Measurements from ENCODE around the gene ZNF618. TPM values are rescaled to one million over a fixed set of nuclear protein-coding genes. Genes with fewer than 3 reads are reported as not detected.
A peak's percentile ranks its signal among the peaks of the same experiment; 100 is the strongest.

The ZNF618 gene
- total and polyA plus RNA-seq, 2 experiments from 2014 or later = 20.0 to 26.0 TPM

- no peaks in the 10 kb centered on the region for H3K27me3 ChIP-seq
- no peak for TF ChIP-seq CTCF (IDR thresholded peaks at IDR 0.05; ENCODE audit: low read depth, low read length)
- H3K4me3 ChIP-seq = no peak overlapping the region
- H3K27ac ChIP-seq = no peak overlapping the region
- no peak for DNase-seq (ENCODE audit: low read depth in 1 of 2, low spot score in 1 of 2)
- H3K36me3 ChIP-seq = peaks cover 7% of the 10 kb centered on the region
- H3K4me1 ChIP-seq (ENCODE audit: low read depth) = no peaks in the 10 kb centered on the region
- H3K9me3 ChIP-seq (ENCODE audit: low read depth) = no peaks in the 10 kb centered on the region
Measured at GRCh38 chr9:113988385-113989016, 112.4 kb downstream of the ZNF618 start.

- H3K9me3 ChIP-seq (ENCODE audit: low read depth) = no peaks in the 10 kb centered on the region
- no peaks in the 10 kb centered on the region for H3K27me3 ChIP-seq
- no peaks in the 10 kb centered on the region for H3K4me1 ChIP-seq (ENCODE audit: low read depth)
- H3K4me3 ChIP-seq = no peak overlapping the region
- peaks cover 7% of the 10 kb centered on the region for H3K36me3 ChIP-seq
- DNase-seq (ENCODE audit: low read depth in 1 of 2, low spot score in 1 of 2) = peak in 1 of 2 donors; percentile 67
- no peak overlapping the region for H3K27ac ChIP-seq
- TF ChIP-seq CTCF (IDR thresholded peaks at IDR 0.05; ENCODE audit: low read depth, low read length) = no peak
Measured at GRCh38 chr9:113989017-113989713, 113.1 kb downstream of the ZNF618 start.

- Histone ChIP-seq H3K27me3 (no peaks in the 10 kb centered on the region), H3K9me3 (ENCODE audit: low read depth) (no peaks in the 10 kb centered on the region), H3K36me3 (peaks cover 7% of the 10 kb centered on the region), H3K4me3 (no peak overlapping the region), H3K4me1 (ENCODE audit: low read depth) (no peaks in the 10 kb centered on the region), H3K27ac (no peak overlapping the region)
- no peak for TF ChIP-seq CTCF (IDR thresholded peaks at IDR 0.05; ENCODE audit: low read depth, low read length)
- no peak for DNase-seq (ENCODE audit: low read depth in 1 of 2, low spot score in 1 of 2)
Measured at GRCh38 chr9:113989714-113990569, 113.8 kb downstream of the ZNF618 start.

GRCh38 chr9:113990570-113990907 is 114.4 kb downstream of the ZNF618 start:
- Histone ChIP-seq H3K27me3 (no peaks in the 10 kb centered on the region), H3K4me1 (ENCODE audit: low read depth) (no peaks in the 10 kb centered on the region), H3K9me3 (ENCODE audit: low read depth) (no peaks in the 10 kb centered on the region), H3K27ac (no peak overlapping the region), H3K36me3 (peaks cover 7% of the 10 kb centered on the region), H3K4me3 (no peak overlapping the region)
- DNase-seq (ENCODE audit: low read depth in 1 of 2, low spot score in 1 of 2) = no peak
- TF ChIP-seq CTCF (IDR thresholded peaks at IDR 0.05; ENCODE audit: low read depth, low read length) = no peak

- H3K4me3 ChIP-seq = no peak overlapping the region
- peaks cover 7% of the 10 kb centered on the region for H3K36me3 ChIP-seq
- peak in 1 of 2 donors; percentile 48 for DNase-seq (ENCODE audit: low read depth in 1 of 2, low spot score in 1 of 2)
- no peak overlapping the region for H3K27ac ChIP-seq
- H3K27me3 ChIP-seq = no peaks in the 10 kb centered on the region
- H3K4me1 ChIP-seq (ENCODE audit: low read depth) = no peaks in the 10 kb centered on the region
- no peak for TF ChIP-seq CTCF (IDR thresholded peaks at IDR 0.05; ENCODE audit: low read depth, low read length)
- no peaks in the 10 kb centered on the region for H3K9me3 ChIP-seq (ENCODE audit: low read depth)
Measured at GRCh38 chr9:113990975-113991471, 114.9 kb downstream of the ZNF618 start.

Measured in cardiac muscle cell (in vitro differentiated cells and primary cell).